Gastroesophageal sphincter (tissue), 3 donors: Measurements from ENCODE around the gene MRPS23.

Source experiments
- CTCF ChIP-seq, 4 experiments: fragments of 200-600 bp in 2 of 4; fragments of 450-650 bp in 2 of 4; sonication (generic) in 1 of 4; IDR thresholded peaks; one replicate each; pipeline ENCODE4 v1.5.1; 2017 to 2019; ENCODE audit warnings: antibody characterized with exemption in 4 of 4, mild to moderate bottlenecking in 2 of 4, moderate library complexity in 2 of 4
- EP300 ChIP-seq: sonication (generic); formaldehyde crosslinking; IDR thresholded peaks from one replicate; pipeline ENCODE4 v1.6.1; 2017; ENCODE audit warnings: antibody characterized with exemption, mild to moderate bottlenecking

GRCh38 chr17:57835333-57835900 lies 14.4 kb downstream of the MRPS23 start:
- TF ChIP-seq CTCF (IDR thresholded peaks at IDR 0.05) (no peak), EP300 (no peak)
